ENCODE data around the gene ADCYAP1R1. TPM values are rescaled to one million over a fixed set of nuclear protein-coding genes. Genes with fewer than 3 reads are reported as not detected.
A peak's percentile ranks its signal among the peaks of the same experiment; 100 is the strongest.

The ADCYAP1R1 gene
- total RNA-seq, 2 donors from 2014 or later: 1.4 to 2.5 TPM

DNA sequence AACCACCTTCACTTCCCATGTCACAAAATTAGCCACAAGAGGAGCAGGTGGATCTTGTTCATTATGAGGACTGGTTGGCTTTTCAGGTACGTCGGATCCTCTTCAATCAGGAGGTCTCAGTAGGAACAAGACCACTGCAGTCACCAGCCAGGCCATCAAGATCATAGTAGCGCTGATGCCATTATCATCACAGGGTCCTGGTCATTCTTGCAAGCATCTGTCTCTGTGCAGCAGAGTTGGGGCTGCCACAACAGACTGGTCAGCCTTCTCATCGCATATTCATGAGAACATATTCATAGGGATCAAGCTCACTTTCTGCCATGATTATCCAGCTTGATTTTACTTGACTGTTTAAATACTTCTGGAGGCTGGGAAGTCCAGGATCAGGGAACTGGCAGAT lies 67.1 kb downstream of the ADCYAP1R1 start:
- no peak overlapping the region for H3K4me3 ChIP-seq
- no peak for ATAC-seq (ENCODE audit: insufficient number of reproducible peaks, low FRiP score, low read depth)

DNA sequence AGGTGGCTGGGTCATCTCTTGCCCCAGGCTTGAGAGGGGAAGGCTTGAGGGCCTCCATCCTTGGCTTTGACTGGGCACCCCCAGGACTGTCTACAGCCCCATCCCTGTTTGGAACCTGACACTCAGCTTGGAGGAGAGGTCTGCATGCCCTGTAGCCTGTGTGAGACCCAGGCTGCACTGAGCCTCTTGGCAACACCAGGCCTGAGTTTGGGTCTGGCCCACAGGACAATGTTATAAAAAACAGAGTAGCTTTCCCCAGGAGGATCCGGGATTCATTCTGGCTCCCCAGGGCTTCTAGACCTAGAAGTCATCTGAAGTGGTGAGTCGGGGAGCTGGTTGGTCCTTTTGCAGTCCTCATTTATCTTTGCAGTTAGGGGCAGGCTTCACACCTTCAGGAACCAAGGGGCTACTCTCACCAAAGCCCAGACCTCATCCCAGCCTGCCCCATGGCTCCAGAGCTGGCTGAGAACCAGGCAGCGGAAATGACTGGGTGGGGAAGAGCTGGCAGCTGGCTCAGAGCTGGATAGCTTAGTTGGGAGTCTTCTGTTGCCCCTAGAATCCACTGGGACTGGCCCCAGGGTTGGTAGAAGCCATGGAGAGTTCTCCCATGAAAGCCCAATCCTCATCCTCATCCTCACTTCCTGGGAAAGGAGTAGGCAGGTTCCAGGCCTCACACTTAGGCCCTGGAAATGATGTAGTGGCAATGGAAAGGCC lies 68.8 kb downstream of the ADCYAP1R1 start:
- Histone ChIP-seq H3K4me1 (ENCODE audit: control insufficient read depth in 1 of 2, low read depth in 2 of 2) (no peaks in the 10 kb centered on the region), H3K27ac (no peak overlapping the region), H3K36me3 (no peaks in the 10 kb centered on the region), H3K4me3 (no peak overlapping the region), H3K27me3 (replicated peaks; ENCODE audit: insufficient read depth) (no peaks in the 10 kb centered on the region), H3K9me3 (no peaks in the 10 kb centered on the region)
- TF ChIP-seq, protein P1, sequence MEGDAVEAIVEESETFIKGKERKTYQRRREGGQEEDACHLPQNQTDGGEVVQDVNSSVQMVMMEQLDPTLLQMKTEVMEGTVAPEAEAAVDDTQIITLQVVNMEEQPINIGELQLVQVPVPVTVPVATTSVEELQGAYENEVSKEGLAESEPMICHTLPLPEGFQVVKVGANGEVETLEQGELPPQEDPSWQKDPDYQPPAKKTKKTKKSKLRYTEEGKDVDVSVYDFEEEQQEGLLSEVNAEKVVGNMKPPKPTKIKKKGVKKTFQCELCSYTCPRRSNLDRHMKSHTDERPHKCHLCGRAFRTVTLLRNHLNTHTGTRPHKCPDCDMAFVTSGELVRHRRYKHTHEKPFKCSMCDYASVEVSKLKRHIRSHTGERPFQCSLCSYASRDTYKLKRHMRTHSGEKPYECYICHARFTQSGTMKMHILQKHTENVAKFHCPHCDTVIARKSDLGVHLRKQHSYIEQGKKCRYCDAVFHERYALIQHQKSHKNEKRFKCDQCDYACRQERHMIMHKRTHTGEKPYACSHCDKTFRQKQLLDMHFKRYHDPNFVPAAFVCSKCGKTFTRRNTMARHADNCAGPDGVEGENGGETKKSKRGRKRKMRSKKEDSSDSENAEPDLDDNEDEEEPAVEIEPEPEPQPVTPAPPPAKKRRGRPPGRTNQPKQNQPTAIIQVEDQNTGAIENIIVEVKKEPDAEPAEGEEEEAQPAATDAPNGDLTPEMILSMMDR (IDR thresholded peaks at IDR 0.05): no peak
- DNase-seq (ENCODE audit: low spot score) (no peak), ATAC-seq (ENCODE audit: insufficient number of reproducible peaks, low FRiP score, low read depth) (no peak)

More for the DNA sequence above, 67.1 kb downstream of the ADCYAP1R1 start:
- Histone ChIP-seq H3K4me1 (ENCODE audit: control insufficient read depth in 1 of 2, low read depth in 2 of 2) (no peaks in the 10 kb centered on the region), H3K27ac (no peak overlapping the region), H3K9me3 (no peaks in the 10 kb centered on the region), H3K27me3 (replicated peaks; ENCODE audit: insufficient read depth) (no peaks in the 10 kb centered on the region), H3K36me3 (no peaks in the 10 kb centered on the region)
- TF ChIP-seq, protein P1 (IDR thresholded peaks at IDR 0.05): no peak
- no peak for DNase-seq (ENCODE audit: low spot score)

DNA sequence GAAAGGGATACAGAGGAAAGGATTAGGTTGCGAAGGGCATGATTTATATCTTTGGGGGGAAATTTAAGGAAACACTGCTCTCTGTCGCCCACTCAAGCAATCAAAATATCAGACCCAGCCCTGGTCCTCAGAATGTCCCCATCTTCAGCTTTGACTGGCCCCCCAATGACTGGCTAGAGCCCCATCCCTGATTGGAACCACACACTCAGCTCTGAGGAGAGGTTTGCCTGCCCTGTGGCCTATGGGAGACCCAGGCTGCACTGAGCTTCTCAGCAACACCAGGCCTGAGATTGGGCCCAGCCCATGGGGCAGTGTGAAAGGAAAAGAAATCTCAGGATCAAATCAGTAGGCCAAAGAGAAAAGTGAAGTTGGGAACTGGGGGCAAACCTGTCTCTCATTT lies 69.5 kb downstream of the ADCYAP1R1 start:
- Histone ChIP-seq H3K27ac (no peak overlapping the region), H3K36me3 (no peaks in the 10 kb centered on the region), H3K4me3 (no peak overlapping the region), H3K27me3 (replicated peaks; ENCODE audit: insufficient read depth) (no peaks in the 10 kb centered on the region), H3K4me1 (ENCODE audit: control insufficient read depth in 1 of 2, low read depth in 2 of 2) (no peaks in the 10 kb centered on the region), H3K9me3 (no peaks in the 10 kb centered on the region)
- TF ChIP-seq, protein P1 (IDR thresholded peaks at IDR 0.05): no peak
- no peak for DNase-seq (ENCODE audit: low spot score)
- ATAC-seq (ENCODE audit: insufficient number of reproducible peaks, low FRiP score, low read depth): no peak

DNA sequence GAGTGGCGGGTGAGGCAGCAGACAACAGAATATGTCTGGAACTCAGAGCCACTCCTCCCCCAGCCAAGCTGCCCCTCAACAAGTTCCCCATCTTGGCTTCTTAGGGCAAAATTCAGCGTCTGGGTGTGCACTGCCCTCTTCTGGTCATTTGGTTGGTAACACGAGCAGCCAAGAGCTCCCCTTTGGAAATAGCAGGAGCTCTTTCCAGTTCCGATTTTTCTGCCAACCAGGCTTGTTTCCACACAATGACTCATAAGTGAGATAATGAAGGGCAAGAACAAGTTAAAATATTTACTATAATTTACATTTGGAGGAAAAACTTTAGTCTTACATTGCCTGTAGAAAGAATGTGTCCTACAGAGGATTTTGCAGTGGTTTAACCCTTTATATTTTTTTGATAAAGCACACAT lies 70.5 kb downstream of the ADCYAP1R1 start:
- Histone ChIP-seq H3K27me3 (replicated peaks; ENCODE audit: insufficient read depth) (no peaks in the 10 kb centered on the region), H3K36me3 (no peaks in the 10 kb centered on the region), H3K4me3 (no peak overlapping the region), H3K27ac (no peak overlapping the region), H3K4me1 (ENCODE audit: control insufficient read depth in 1 of 2, low read depth in 2 of 2) (no peaks in the 10 kb centered on the region), H3K9me3 (no peaks in the 10 kb centered on the region)
- peak; percentile 88 for ATAC-seq (ENCODE audit: insufficient number of reproducible peaks, low FRiP score, low read depth)
- DNase-seq (ENCODE audit: low spot score): peak; percentile 31
- TF ChIP-seq, protein P1 (IDR thresholded peaks at IDR 0.05): peak; percentile 73

DNA sequence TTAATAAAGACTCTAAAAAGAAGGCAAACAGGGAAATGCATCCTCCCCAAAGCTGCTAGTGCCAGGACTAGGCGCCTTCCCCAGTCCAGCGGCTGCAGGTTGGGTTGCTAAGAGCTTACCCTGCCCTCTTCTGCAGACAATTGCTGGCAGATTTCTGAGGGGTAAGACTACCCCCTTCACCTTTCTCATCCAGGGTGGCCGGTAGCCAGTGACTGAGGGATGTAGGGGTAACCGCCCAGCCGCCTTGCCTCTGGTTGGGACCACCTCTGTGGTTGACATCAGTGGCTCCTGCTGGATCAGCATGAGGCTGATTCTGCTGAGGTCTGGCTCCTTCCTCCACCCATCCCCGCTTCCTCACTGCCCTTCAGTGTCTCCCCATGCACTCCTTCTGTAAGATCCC lies 71.2 kb downstream of the ADCYAP1R1 start:
- ATAC-seq (ENCODE audit: insufficient number of reproducible peaks, low FRiP score, low read depth) (no peak), DNase-seq (ENCODE audit: low spot score) (no peak)
- Histone ChIP-seq H3K27ac (no peak overlapping the region), H3K4me3 (no peak overlapping the region), H3K36me3 (no peaks in the 10 kb centered on the region), H3K9me3 (no peaks in the 10 kb centered on the region), H3K27me3 (replicated peaks; ENCODE audit: insufficient read depth) (no peaks in the 10 kb centered on the region), H3K4me1 (ENCODE audit: control insufficient read depth in 1 of 2, low read depth in 2 of 2) (no peaks in the 10 kb centered on the region)
- TF ChIP-seq, protein P1 (IDR thresholded peaks at IDR 0.05): no peak

Data from thoracic aorta (tissue), 2 donors.